K562 (cell line): ENCODE results near the gene DHRS3. TPM values are rescaled to one million over a fixed set of nuclear protein-coding genes. Genes with fewer than 3 reads are reported as not detected.

Source experiments
- BCLAF1 ChIP-seq, 2 experiments: fragments of 450-650 bp in 1 of 2; IDR thresholded peaks; 2 replicates each; pipeline ENCODE4 v1.6.1; 2011 to 2017; ENCODE audit warnings: low read depth in 2 of 2, antibody characterized with exemption in 1 of 2, borderline replicate concordance in 1 of 2, low read length in 1 of 2, mild to moderate bottlenecking in 1 of 2, mixed read lengths in 1 of 2; ENCODE audit not compliant: control insufficient read depth in 1 of 2
- CCNT2 ChIP-seq: IDR thresholded peaks from 2 replicates; pipeline ENCODE4 v1.6.1; 2011; ENCODE audit warnings: borderline replicate concordance, low read depth, mild to moderate bottlenecking, moderate library complexity, mixed read lengths, low read length; ENCODE audit not compliant: insufficient read length; ENCODE audit errors: extremely low read depth
- CREM ChIP-seq: IDR thresholded peaks from 2 replicates; pipeline ENCODE4 v1.6.1; 2014; ENCODE audit warnings: antibody characterized with exemption, low read depth
- FOXP1 ChIP-seq: sonication (generic); formaldehyde crosslinking; IDR thresholded peaks from 2 replicates; pipeline ENCODE4 v1.8.0; 2022; ENCODE audit warnings: mild to moderate bottlenecking, missing genetic modification reagents
- KLF10 ChIP-seq: fragments of 250-450 bp; sonication (Bioruptor Pico); IDR thresholded peaks from 2 replicates; pipeline ENCODE4 v1.6.1; 2021; ENCODE audit warnings: matching md5 sums
- LCOR ChIP-seq: sonication (generic); formaldehyde crosslinking; IDR thresholded peaks from 2 replicates; pipeline ENCODE4 v1.8.0; 2022; ENCODE audit warnings: mild to moderate bottlenecking, missing genetic modification reagents
- MAFG ChIP-seq: fragments of 450-650 bp; conservative IDR thresholded peaks from 2 replicates; pipeline ENCODE4 v1.6.1; 2016; ENCODE audit warnings: missing genetic modification characterization, missing compliant biosample characterization
- SAP30 ChIP-seq: fragments of 200-600 bp; sonication (generic); IDR thresholded peaks from 2 replicates; pipeline ENCODE4 v1.6.1; 2012; ENCODE audit warnings: borderline replicate concordance, low read depth, mild to moderate bottlenecking, moderate library complexity, low read length, control low read depth, inconsistent platforms; ENCODE audit not compliant: insufficient read depth, poor library complexity, severe bottlenecking
- TBL1XR1 ChIP-seq, 2 experiments: IDR thresholded peaks; 2 replicates each; pipeline ENCODE4 v1.6.1; 2012; ENCODE audit warnings: improper control_type of control experiment in 2 of 2, low read length in 2 of 2, mild to moderate bottlenecking in 1 of 2
- TFAP4 ChIP-seq: sonication (generic); formaldehyde crosslinking; IDR thresholded peaks from 2 replicates; pipeline ENCODE4 v1.8.0; 2022; ENCODE audit warnings: missing genetic modification reagents, mild to moderate bottlenecking, moderate library complexity, borderline replicate concordance
- TRIM24 ChIP-seq, 2 experiments: fragments of 450-650 bp; IDR thresholded peaks; 2 replicates each; pipeline ENCODE4 v1.6.1; 2016
- UBTF ChIP-seq, 2 experiments: IDR thresholded peaks; 2 replicates each; pipeline ENCODE4 v1.6.1; 2012; ENCODE audit warnings: improper control_type of control experiment in 2 of 2, low read depth in 2 of 2, low read length in 2 of 2, borderline replicate concordance in 1 of 2
- ZNF511 ChIP-seq: sonication (generic); formaldehyde crosslinking; IDR thresholded peaks from 2 replicates; pipeline ENCODE4 v1.8.0; 2022; ENCODE audit warnings: mild to moderate bottlenecking, missing genetic modification reagents
- polyA plus RNA-seq, 8 experiments: library from polyadenylated mRNA; depleted of rRNA in 4 of 8; stranded (reverse) in 5 of 8; unstranded in 3 of 8; fragments of >200 nt; fragmentation: Nextera tagmentation in 2 of 8; fragmentation: Illumina TruSeq in 1 of 8; extraction: Ambion mirVana in 2 of 8; extraction: Trizol in 1 of 8; gene quantifications; 2 replicates each; pipeline versions ENCODE4 v1.2.1 to v1.2.3, GENCODE V29; 2011 to 2014; ENCODE audit warnings: inconsistent platforms in 1 of 8, missing spikeins in 1 of 8
- total RNA-seq, 7 experiments: library from RNA; depleted of rRNA in 6 of 7; stranded (reverse); fragments of >200 nt in 6 of 7; fragmentation: Illumina TruSeq in 2 of 7; extraction: Trizol in 2 of 7; gene quantifications; 2 replicates each; pipeline versions ENCODE4 v1.2.1 to v1.2.3, GENCODE V29; 2011 to 2021; ENCODE audit warnings: low replicate concordance in 1 of 7

Gene DHRS3
- total and polyA plus RNA-seq, 9 of the 15 experiments (the other 6 are each of a cell fraction or from before 2014, with no cell fraction given) = 21.0 to 116 (median 58.7) TPM

- TF ChIP-seq BCLAF1 (IDR thresholded peaks at IDR 0.05; ENCODE audit: borderline replicate concordance in 1 of 2, control insufficient read depth in 1 of 2, low read depth in 2 of 2, low read length in 1 of 2) (peak in 1 of 2 experiments; percentile 89; a peak in 2 of 4 replicates), CCNT2 (peak; percentile 94), LCOR (CRISPR knock-in tag) (peak; percentile 93), UBTF (IDR thresholded peaks at IDR 0.05; ENCODE audit: borderline replicate concordance in 1 of 2, low read depth in 2 of 2, low read length in 2 of 2) (0 out of 4 replicates have a peak, but pooled peaks of 1 of the 2 experiments have one; percentile 6), KLF10 (CRISPR knock-in tag) (no peak), ZNF511 (no peak), FOXP1 (peak; percentile 98), SAP30 (peak; percentile 19), TBL1XR1 (IDR thresholded peaks at IDR 0.05; ENCODE audit: low read length in 2 of 2) (peak; percentile 97 to 99), MAFG (tag) (peak; percentile 65), CREM (peak; percentile 76; the same call in 1 of the 2 replicates), TFAP4 (CRISPR knock-in tag) (peak; percentile 70), TRIM24 (IDR thresholded peaks at IDR 0.05) (peak; percentile 95)
Measured at GRCh38 chr1:12604114-12604874, 13.7 kb downstream of the DHRS3 start (continued).
